Ishikawa (cell line): ENCODE data around the gene FOXO6.

Experiments used
- CREB1 ChIP-seq: IDR thresholded peaks from 2 replicates; pipeline ENCODE4 v1.6.1; 2012; ENCODE audit warnings: low read depth
- EGR1 ChIP-seq: IDR thresholded peaks from 2 replicates; pipeline ENCODE4 v1.6.1; 2012
- FOXM1 ChIP-seq: IDR thresholded peaks from 2 replicates; pipeline ENCODE4 v1.6.1; 2012; ENCODE audit warnings: low read depth, borderline replicate concordance
- NFIC ChIP-seq: IDR thresholded peaks from 2 replicates; pipeline ENCODE4 v1.6.1; 2012
- YY1 ChIP-seq: IDR thresholded peaks from 2 replicates; pipeline ENCODE4 v1.6.1; 2012; ENCODE audit warnings: low read depth

- TF ChIP-seq YY1 (no peak), NFIC (0 out of 2 replicates have a peak, but pooled peaks have one; percentile 2), EGR1 (no peak), FOXM1 (no peak), CREB1 (no peak)
Observed at GRCh38 chr1:41429641-41430035, 68.4 kb downstream of the FOXO6 start.
